ENCODE results near the gene TBCC.

GRCh38 chr6:42714098-42714761, 31.7 kb downstream of the TBCC start:
- TF ChIP-seq POLR2A (IDR thresholded peaks at IDR 0.05), result no peak
- no peak for TF ChIP-seq CTCF (IDR thresholded peaks at IDR 0.05)

All from esophagus squamous epithelium (tissue), 4 donors.